IPS-NIHi7 (cell line): ENCODE measurements around the gene MAVS.
"Not testable (repeated sequence)": the region's sequence is repeated elsewhere in the genome, so short reads cannot be mapped to it uniquely, and the experiment has no call there.

Experiments used
- DNase-seq: peaks from one replicate; pipeline ENCODE4 v3.0.0; 2012; ENCODE audit warnings: mixed read lengths; ENCODE audit errors: extremely low spot score

The MAVS gene

DNA sequence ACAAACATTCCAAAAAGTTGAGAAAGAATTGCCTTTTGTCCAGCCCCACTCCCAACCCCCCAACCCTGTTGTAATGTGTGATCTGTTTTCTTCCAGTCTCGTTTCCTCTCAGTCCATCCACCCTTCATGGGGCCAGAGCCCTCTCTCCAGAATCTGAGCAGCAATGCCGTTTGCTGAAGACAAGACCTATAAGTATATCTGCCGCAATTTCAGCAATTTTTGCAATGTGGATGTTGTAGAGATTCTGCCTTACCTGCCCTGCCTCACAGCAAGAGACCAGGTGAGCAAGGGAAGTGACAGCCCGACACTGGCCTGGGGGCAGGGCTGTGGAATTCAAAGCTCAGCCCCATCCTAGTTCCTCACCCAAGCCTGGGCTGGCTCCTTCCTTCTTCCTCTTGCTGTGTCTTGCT lies 7.8 kb downstream of the MAVS start:
- no peak for DNase-seq

DNA sequence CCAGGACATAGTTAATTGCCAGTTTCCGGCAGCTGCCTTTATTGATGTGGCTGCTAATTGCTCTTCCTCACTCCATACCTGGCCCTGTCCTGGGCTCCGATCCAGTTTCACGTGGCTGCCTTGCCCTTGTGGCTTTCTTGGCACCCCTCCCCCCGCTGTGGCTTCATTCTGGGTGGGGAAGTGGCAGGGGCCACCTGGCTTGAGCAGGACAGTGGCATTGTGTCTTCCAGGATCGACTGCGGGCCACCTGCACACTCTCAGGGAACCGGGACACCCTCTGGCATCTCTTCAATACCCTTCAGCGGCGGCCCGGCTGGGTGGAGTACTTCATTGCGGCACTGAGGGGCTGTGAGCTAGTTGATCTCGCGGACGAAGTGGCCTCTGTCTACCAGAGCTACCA lies 10.8 kb downstream of the MAVS start:
- no peak for DNase-seq

DNA sequence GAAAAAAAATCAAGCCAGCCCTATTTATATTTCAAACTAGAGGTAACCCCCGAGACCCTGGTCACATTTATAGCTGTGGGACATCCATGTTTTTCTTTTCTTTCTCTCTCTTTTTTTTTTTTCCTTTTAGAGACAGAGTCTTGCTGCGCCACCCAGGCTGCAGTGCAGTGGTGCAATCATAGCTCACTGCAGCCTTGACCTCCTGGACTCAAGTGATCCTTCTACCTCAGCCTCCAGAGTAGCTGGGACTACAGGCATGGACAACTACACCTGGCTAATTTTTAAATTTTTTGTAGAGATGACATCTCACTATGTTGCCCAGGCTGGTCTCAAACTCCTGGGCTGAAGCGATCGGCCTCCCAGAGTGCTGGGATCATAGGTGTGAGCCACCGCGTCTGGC lies 12.1 kb downstream of the MAVS start:
- no peak for DNase-seq

DNA sequence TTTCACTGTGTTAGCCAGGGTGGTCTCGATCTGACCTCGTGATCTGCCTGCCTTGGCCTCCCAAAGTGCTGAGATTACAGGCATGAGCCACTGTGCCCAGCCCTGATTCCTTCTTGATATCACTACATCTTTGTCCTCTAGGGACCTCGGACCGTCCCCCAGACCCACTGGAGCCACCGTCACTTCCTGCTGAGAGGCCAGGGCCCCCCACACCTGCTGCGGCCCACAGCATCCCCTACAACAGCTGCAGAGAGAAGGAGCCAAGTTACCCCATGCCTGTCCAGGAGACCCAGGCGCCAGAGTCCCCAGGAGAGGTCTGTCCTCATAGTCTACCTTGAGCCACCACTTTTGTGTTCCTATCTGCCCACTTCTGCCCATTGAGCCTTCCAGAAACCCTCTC lies 14.6 kb downstream of the MAVS start:
- DNase-seq, result no peak

DNA sequence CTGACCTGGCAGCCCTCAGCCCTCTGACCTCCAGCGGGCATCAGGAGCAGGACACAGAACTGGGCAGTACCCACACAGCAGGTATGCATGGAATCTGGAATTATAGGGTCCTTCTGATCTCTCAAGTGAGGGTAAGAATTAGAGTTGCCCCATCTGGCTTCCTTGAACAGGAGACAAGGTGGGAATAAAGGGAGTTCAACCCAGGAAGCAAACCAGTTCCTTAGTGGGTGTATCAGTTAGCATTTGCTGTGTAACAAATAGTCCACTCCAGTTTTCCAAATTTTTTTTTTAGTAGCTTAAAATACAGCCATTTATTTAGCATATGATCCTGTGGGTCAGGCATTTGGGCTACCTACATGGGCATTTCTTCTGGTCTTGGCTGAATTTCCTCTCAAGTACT lies 15.7 kb downstream of the MAVS start:
- no peak for DNase-seq

DNA sequence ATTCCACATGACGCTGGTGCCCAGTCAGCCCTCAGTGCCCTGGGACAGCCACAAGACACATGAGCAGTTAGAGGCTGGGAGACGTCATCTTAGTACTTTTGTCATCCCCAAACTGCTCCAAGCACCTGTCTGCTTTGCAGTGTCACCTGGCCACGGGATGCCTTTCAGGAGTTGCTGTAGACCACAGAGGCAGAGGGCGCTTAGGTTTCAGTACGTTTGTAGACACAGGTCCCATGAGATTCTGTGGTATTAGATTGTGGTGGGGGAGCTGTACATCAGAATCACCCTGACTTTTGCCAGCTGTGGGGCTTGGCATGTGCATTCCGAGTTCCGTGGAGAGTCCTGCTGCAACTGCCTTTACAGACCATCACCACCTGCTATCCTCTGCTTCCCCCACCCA lies 16.7 kb downstream of the MAVS start:
- no peak for DNase-seq

DNA sequence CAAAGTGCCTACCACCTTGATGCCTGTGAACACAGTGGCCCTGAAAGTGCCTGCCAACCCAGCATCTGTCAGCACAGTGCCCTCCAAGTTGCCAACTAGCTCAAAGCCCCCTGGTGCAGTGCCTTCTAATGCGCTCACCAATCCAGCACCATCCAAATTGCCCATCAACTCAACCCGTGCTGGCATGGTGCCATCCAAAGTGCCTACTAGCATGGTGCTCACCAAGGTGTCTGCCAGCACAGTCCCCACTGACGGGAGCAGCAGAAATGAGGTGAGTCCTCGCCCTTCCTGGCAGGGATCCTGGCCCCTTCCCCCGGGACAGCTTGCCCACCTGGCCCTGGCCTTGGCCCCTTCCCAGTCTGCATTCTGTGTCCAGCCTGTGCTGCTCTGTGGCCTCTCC lies 17.9 kb downstream of the MAVS start:
- DNase-seq, result no peak

DNA sequence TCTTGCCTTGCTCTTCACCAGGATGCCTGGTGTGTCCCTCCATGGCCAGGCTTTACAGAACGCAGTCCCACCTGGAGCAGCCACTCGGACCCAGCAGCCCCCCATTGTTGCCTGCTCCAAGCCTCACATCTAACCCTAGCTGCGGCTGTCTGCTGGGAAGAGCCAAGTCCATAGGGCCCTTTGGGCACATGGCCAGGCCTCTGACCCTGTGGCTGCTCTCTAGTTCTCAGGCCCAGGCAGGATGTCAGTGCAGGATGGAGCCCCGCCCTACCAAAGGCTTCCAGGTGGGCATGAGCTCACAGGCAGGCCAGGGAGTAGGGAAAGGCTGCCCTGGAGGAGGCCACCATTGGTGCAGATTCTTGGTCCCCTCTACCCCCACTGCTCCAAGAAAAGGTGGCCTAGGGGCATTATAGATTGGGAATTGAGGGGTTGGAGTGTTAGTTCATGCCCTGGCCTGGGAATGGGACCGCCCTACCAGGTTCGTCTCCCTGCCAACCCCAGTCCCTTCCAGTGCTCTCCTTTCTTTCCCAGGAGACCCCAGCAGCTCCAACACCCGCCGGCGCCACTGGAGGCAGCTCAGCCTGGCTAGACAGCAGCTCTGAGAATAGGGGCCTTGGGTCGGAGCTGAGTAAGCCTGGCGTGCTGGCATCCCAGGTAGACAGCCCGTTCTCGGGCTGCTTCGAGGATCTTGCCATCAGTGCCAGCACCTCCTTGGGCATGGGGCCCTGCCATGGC lies 18.7 kb downstream of the MAVS start:
- DNase-seq, result no peak

DNA sequence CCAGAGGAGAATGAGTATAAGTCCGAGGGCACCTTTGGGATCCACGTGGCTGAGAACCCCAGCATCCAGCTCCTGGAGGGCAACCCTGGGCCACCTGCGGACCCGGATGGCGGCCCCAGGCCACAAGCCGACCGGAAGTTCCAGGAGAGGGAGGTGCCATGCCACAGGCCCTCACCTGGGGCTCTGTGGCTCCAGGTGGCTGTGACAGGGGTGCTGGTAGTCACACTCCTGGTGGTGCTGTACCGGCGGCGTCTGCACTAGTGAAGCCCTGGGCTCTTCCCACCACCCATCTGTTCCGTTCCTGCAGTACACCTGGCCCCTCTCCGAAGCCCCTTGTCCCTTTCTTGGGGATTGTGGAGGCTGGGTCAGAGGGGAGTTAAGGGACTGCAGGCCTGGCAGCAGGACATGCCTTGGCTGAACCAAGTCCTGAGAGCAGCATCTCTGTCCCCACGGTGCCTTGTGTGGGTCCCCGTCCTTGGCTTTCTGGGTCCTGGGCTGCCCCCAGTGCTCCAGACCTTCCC lies 19.3 kb downstream of the MAVS start:
- DNase-seq, result no peak

DNA sequence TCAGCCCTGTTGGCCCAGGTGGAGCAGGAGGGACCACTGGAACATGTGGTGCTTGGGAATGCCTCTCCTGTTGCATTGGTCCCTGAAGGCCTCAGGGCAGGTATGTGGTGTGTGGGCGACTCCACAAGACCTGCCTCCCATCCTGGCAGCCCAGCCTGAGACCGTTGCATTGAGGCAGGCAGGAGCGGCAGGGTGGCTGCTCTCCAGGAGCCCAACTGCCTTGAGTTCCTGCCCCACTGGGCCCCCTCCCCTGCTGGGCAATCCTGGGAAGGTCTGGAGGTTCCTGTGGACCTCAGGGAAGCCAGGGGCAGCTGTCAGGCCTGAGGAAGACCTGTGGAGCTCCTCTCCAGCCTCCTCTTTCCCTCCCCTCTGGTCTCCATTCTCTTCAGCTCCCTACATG lies 19.8 kb downstream of the MAVS start:
- DNase-seq, result no peak

DNA sequence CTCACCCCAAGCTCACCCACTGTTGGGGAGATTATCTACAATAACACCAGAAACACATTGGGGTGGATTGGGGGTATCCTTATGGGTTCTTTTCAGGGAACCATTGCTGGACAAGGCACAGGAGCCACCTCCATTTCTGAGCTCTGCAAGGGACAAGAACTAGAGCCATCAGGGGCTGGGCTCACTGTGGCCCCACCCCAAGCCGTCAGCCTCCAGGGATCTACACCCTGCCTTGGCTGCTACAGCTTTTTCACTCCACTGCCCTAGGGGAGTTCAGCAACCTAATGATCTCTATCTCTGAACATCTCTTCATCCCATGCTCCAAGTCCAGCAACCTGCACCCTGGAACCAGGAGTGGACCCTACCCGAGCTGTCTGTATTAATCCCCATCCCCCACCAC lies 21.2 kb downstream of the MAVS start:
- DNase-seq, result no peak

DNA sequence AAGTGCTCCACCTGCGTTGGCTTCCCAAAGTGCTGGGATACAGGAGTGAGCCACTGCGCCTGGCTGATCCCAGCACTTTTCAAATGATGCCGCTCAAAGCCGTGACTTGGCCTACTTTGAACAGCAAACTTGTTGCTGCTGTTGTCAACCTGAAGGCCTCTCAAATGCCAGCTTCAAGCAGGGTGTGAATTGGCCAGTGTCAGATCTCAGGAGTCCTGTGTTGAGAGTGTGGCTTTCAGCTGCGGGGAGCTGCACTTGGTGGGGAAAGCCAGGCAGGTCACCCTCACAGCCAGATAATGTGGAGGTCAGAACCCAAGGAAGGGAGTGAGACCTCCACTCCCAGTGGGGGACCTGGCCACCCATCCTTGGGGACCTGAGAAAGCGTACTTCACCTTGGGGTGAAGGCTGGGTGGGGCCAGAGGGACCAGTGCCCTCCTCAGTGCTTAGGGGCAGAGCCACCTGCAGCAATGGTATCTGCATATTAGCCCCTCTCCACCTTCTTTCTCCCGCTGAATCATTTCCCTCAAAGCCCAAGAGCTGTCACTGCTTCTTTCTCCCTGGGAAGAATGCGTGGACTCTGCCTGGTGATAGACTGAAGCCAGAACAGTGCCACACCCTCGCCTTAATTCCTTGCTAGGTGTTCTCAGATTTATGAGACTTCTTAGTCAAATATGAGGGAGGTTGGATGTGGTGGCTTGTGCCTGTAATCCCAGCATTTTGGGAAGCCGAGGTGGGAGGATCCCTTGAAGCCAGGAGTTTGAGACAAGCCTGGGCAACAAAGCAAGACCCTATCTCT lies 23.4 kb downstream of the MAVS start:
- DNase-seq, result no peak

DNA sequence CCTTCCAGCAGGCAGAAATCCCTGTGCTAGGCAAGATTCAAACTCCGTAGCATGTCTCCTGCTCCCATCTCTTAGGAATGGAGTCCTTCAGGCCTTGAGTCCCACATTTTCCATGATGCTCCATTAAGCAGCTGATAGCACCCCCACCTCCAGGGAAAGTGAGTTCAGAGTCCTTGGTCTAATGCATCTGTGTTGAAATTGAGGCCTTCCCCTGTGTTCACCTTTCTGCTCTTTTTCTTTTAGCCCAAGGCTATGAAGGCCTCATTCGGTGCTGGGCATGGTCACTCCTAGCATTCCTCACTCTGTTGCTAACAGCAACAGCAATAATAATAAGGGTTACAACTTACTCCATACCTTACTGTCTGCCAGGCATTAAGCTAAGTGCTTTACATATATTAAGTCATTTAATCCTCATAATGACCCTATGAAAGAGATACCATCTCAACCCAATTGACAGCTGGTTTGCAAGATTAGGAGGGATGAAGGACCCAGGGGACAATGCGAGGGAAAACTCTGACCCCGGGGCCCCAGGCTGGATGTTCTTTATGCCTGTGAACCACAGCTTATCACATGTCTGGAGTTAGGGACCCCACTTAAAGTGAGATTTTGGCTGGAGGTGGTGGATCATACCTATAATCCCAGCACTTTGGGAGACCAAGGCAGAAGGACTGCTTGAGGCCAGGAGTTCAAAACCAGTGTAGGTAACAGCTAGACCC lies 25.1 kb downstream of the MAVS start:
- no peak for DNase-seq

DNA sequence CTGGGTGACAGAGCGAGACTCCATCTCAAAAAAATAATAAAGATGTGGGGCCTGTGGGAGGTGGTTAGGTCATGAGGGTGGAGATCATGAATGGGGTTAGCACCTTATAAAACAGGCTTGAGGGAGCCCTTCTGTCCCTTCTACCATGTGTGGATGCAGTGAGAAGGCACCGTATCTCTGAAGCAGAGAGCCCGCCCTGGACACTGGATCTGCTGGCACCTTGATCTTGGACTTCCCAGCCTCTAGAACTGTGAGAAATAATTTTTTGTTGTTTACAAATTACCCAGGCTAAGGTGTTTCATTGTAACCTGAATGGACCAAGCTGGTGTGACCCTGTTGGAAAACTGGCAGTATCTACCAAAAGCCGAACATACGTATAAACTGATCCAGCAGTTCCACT lies 26.9 kb downstream of the MAVS start:
- DNase-seq, result no peak

DNA sequence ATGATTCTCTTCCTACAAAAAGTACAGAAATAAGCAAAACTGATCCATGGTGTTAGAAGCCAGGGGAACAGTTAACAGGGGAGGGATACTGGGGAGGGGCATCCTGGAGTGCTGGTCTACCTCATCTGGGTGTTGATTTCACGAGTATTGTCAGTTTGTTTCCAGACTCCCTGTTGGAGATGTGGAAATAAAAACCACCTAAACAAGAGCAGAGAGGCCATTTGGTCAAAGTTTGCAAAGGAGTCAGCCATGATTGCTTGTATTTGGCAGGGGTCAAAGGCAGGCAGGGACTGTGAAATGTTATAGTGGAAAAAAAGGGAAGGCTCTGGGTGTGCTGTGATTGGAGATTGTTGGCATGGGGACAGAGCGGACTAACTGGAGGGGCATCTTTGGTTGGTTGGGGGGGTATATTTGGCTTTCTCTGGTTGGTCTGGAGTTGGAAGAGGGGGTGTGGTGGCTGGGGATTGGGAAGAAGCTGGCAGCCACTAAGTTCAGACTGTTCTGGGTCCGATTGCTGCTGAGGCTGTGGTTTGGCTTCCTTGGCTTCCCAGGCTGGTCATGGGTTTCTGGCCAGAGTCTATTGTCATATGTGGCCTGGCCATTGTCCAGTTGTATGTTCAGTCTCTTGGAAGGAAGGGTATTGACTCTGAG lies 27.7 kb downstream of the MAVS start:
- DNase-seq, result no peak

DNA sequence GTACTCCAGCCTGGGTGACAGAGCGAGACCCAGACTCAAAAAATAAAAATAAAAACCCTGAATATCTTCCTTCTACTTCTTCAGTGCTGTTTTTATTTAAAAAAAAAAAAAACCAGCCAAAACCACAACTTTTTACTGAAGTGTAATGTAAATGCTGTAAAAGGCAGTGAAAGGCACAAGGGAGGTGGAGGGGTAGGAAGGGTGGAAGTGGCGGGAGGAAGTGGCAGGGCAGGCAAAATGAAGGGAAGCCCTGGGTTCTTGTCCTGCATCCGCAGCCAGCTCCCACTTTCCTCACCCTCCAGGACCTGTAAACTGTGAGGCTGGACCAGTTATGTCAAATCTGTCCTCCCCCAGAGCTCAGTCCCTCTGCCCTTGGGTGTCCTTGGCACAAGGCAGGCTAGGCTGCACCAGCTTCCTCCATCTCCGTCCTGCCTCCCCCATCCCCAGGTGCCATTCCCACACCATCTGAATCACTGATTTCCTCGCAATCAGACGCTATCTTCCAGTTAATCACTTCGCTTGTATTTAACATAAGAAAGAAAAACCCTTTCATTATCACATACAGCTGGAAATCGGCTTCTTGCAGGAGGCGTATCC lies 28.8 kb downstream of the MAVS start:
- no peak for DNase-seq

DNA sequence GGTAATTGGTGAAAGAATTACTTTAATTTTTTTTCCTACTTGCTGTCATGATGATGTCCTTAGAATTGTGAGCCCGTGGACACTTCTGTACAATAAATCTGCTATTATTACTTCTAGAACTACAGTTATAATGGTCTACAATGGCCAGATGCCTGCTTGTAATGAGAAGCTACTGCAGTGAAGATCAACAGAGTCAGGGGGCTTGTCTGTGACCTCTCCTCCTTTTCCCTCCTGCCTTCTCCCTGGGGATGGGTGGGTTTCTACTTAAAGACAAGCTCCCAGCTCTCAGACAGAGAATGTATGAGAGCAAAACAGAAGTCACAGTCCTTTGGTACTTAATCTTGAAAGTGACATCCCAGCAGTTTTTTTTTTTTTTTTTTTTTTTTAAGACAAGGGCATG lies 29.4 kb downstream of the MAVS start:
- no peak for DNase-seq

DNA sequence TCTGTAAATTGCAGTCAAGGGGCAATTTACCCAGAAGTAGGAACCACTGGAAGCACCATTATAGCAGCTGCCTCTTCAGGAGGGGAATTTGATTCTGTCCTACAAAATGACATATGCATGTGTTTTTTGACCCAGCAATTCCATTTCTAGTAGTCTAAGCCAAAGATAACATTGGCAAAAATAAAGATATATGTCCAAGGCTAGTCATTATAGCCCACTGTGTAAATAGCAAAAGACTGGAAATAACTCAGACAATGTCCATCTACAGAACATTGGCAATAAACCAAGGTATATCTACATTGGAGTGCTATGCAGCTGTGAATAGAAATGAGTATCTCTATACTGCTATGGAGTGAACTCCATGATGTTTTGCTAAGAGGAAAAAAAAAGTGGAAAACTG lies 30.0 kb downstream of the MAVS start:
- DNase-seq, result no peak

DNA sequence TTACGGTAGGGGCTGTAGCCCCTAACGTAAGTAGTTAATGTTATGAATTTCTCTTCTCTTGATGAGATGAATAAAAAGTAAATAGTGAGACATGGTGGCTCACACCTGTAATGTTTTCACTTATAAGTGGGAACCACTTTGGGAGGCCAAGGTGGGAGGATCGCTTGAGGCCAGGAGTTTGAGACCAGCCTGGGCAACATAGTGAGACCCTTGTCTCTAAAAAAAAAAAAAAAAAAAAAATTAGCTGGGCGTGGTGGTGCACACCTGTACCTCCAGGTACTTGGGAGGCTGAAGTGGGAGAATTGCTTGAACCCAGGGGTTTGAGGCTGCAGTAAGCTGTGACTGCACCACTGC lies 32.3 kb downstream of the MAVS start:
- not testable (repeated sequence) for DNase-seq

DNA sequence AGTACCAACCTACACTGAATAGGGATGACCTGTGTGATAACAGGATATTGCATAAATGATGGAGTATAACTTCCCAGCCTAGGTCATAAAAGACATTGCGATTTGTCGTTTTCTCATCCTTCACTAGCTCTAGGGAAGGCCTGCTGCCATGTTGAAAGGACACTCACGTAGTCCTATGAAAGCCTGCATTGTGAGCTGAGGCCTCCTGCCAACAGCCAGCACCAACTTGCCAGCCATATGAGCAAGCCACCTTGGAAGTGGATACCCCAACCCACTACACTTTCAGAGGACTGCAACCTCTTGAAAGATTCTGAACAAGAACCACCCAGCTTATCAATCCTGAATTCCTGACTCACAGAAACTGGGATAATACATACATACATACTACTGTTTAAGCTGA lies 39.1 kb downstream of the MAVS start:
- DNase-seq, result no peak

DNA sequence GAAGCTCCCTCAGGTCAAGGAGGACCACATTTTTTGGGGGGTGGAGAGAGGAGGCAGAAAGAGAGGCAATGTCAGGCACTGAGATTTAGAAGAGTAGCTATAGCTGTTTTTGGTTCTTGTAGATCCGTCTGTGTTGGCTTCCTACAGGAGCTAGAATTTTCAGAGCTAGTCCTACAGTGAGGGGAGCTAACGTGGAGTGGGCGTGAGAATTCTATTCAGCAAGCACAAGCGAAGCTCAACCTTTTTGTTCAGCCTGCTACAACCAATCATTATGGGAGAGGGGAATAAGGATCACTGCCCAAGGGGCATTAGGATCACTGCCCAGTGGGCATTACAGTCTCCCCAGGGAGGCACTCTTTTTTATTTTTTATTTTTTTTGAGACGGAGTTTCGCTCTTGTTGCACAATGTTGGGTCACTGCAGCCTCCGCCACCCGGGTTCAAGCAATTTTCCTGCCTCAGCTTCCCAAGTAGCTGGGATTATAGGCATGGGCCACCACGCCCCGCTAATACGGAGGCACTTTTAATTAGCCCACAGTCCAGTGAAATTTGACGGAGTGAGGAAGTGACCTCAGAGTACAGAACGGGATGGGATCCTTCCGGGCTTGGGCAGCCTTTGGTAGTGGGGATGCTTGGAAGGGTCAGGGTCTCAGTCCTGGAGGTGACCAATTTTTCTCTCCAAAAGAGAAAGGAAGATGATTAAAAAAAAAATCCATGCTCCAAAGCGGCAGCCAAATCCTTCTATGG lies 41.4 kb downstream of the MAVS start:
- no peak for DNase-seq
